PFSK-1 (cell line): ENCODE data around the gene ZDHHC12.

Experiments used
- FOXP2 ChIP-seq: optimal IDR thresholded peaks from 2 replicates; pipeline ENCODE3; 2011; ENCODE audit warnings: borderline replicate concordance, control low read depth, inconsistent platforms; ENCODE audit not compliant: insufficient read depth; ENCODE audit errors: extremely low read length, extremely low read depth
- POLR2AphosphoS5 ChIP-seq: IDR thresholded peaks from 2 replicates; pipeline ENCODE4 v1.6.1; 2012; ENCODE audit warnings: low read depth, mild to moderate bottlenecking, control low read depth, low read length, moderate library complexity
- REST ChIP-seq, 2 experiments: IDR thresholded peaks; 2 replicates each; pipeline versions ENCODE4 v1.6.1 to v1.8.0; 2011 to 2012; ENCODE audit warnings: low read depth in 2 of 2, low read length in 2 of 2, control low read depth in 1 of 2, inconsistent platforms in 1 of 2, mild to moderate bottlenecking in 1 of 2, moderate library complexity in 1 of 2; ENCODE audit not compliant: insufficient read depth in 1 of 2
- SIN3A ChIP-seq: IDR thresholded peaks from 2 replicates; pipeline ENCODE4 v1.6.1; 2012; ENCODE audit warnings: mild to moderate bottlenecking, low read length, moderate library complexity, borderline replicate concordance; ENCODE audit not compliant: insufficient read depth
- TAF1 ChIP-seq: IDR thresholded peaks from 2 replicates; pipeline ENCODE4 v1.6.1; 2012; ENCODE audit warnings: low read length, control low read depth, borderline replicate concordance; ENCODE audit not compliant: insufficient read depth

Gene ZDHHC12

GRCh38 chr9:128770286-128771030 lies 46.5 kb upstream of the ZDHHC12 start:
- TF ChIP-seq REST (IDR thresholded peaks at IDR 0.05; ENCODE audit: insufficient read depth in 1 of 2, low read depth in 2 of 2, low read length in 2 of 2) (no peak), FOXP2 (no peak), TAF1 (no peak), POLR2AphosphoS5 (no peak), SIN3A (no peak)

- no peak for TF ChIP-seq REST (IDR thresholded peaks at IDR 0.05; ENCODE audit: insufficient read depth in 1 of 2, low read depth in 2 of 2, low read length in 2 of 2)
- TF ChIP-seq FOXP2: no peak
- TF ChIP-seq TAF1: no peak
- TF ChIP-seq POLR2AphosphoS5: no peak
- TF ChIP-seq SIN3A: no peak
These were observed 44.7 kb upstream of the ZDHHC12 start for GRCh38 chr9:128768606-128769005.

- TF ChIP-seq TAF1: no peak
- no peak for TF ChIP-seq POLR2AphosphoS5
- no peak for TF ChIP-seq SIN3A
- no peak for TF ChIP-seq FOXP2
- TF ChIP-seq REST (IDR thresholded peaks at IDR 0.05; ENCODE audit: insufficient read depth in 1 of 2, low read depth in 2 of 2, low read length in 2 of 2): no peak
These were observed 41.6 kb upstream of the ZDHHC12 start for GRCh38 chr9:128765499-128765898.

GRCh38 chr9:128764361-128764760 lies 40.4 kb upstream of the ZDHHC12 start:
- no peak for TF ChIP-seq FOXP2
- no peak for TF ChIP-seq POLR2AphosphoS5
- no peak for TF ChIP-seq REST (IDR thresholded peaks at IDR 0.05; ENCODE audit: insufficient read depth in 1 of 2, low read depth in 2 of 2, low read length in 2 of 2)
- no peak for TF ChIP-seq SIN3A
- TF ChIP-seq TAF1: no peak
